HG03571 (cell line): Measurements from ENCODE around the gene TMED8.

Source experiments
- ATAC-seq: cut with Tn5 transposase; IDR thresholded peaks from one replicate; pipeline ENCODE4 v1.9.1; 2021; ENCODE audit not compliant: unreplicated experiment

TMED8 gene

DNA sequence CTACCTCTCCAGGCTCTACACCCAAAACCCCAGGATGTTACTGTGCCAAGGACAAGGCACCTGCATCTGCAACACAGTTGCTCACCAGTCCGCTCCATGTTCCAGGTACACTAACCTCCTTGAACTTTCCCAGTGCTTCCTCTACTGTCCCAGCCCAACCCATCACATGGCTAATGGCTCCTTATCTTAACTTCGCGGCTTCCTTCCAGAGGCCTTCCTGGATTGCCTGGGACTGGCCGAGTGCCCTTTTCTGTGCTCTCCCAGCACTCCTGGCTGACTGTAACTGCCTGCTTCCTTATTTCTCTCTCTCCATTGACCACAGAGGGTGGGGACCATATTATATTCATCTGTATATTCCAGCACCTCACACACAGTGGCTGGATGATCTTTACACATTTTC lies 77.1 kb downstream of the TMED8 start:
- no peak for ATAC-seq

DNA sequence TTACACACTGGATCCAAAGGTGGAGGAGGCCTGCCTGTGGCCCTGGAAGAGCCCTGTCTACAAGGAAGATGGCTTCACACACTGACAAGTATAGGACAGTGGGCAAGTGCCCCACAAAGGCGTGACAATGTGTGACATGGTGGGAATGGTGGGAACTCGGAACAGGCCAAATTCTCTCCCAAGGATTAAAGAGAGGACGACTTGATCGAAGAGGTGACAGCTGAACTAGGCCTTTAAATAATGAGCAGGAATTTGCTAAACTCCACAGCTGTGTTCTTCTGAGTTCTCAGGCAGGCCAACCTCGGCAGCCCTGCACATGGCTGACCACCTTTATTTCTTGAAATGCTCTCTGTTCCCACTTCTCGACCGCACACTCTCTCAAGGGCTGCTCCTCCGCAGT lies 80.0 kb downstream of the TMED8 start:
- no peak for ATAC-seq

GRCh38 chr14:77296155-77296554 lies 80.7 kb downstream of the TMED8 start:
- ATAC-seq: no peak

- no peak for ATAC-seq
Observed at GRCh38 chr14:77290705-77291104, 86.2 kb downstream of the TMED8 start.

DNA sequence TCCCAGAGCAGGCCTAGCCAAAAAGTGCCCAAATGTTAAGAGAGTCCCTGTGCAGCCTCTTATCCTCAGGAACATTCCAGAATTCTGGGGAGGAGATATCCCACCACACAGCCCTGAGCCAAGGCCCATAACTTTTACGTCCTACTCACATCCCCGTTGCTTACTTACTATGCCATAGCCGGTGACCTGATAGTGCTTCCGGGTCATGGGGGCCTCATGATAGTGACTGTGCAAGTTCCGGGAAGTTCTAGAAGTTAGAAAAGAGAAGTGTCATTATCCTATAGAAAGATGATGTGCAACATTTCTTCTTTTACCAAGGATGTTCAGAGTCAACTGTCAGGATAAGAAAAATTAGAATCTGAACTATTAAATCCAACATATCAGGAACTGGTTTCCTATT lies 90.3 kb downstream of the TMED8 start:
- no peak for ATAC-seq
